ENCODE measurements around the gene RELA.

Gene RELA

GRCh38 chr11:65611028-65611757 is 51.5 kb downstream of the RELA start:
- no peak for DNase-seq

- no peak for DNase-seq
Observed at GRCh38 chr11:65610404-65610803, 52.3 kb downstream of the RELA start.

GRCh38 chr11:65609665-65610064 is 53.1 kb downstream of the RELA start:
- DNase-seq = no peak

- no peak for DNase-seq
Observed at GRCh38 chr11:65609229-65609628, 53.5 kb downstream of the RELA start.

- DNase-seq = no peak
Observed at GRCh38 chr11:65607614-65608426, 54.9 kb downstream of the RELA start.

- DNase-seq = no peak
Observed at GRCh38 chr11:65606876-65607613, 55.7 kb downstream of the RELA start.

- no peak for DNase-seq
Observed at GRCh38 chr11:65604258-65604657, 58.5 kb downstream of the RELA start.
